GM12872 (cell line): ENCODE results near the gene MYO7B.

Experiments
- TF ChIP-seq, protein P1 (sequence below): IDR thresholded peaks from 3 replicates; pipeline ENCODE4 v1.5.1; 2011; ENCODE audit warnings: low read depth, mild to moderate bottlenecking, low read length, moderate library complexity; ENCODE audit not compliant: insufficient read depth

Gene MYO7B

DNA sequence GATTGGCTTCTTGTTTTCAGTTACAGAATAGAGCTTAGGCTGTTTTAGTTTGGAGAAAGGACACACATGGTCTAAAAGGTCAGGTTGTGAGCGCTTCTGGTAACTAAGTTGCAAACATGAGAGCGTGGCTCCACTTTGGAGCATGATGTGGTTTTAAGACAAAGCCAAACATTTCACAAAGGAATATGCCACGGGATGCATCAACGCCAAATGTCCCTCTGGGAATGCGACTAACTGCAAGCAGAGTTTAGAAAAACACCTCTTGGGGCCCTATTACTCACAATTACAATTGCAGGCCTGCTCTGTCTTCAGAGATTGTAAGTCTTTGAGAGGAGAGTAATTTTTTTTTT lies 25.4 kb downstream of the MYO7B start:
- TF ChIP-seq, protein P1, sequence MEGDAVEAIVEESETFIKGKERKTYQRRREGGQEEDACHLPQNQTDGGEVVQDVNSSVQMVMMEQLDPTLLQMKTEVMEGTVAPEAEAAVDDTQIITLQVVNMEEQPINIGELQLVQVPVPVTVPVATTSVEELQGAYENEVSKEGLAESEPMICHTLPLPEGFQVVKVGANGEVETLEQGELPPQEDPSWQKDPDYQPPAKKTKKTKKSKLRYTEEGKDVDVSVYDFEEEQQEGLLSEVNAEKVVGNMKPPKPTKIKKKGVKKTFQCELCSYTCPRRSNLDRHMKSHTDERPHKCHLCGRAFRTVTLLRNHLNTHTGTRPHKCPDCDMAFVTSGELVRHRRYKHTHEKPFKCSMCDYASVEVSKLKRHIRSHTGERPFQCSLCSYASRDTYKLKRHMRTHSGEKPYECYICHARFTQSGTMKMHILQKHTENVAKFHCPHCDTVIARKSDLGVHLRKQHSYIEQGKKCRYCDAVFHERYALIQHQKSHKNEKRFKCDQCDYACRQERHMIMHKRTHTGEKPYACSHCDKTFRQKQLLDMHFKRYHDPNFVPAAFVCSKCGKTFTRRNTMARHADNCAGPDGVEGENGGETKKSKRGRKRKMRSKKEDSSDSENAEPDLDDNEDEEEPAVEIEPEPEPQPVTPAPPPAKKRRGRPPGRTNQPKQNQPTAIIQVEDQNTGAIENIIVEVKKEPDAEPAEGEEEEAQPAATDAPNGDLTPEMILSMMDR: no peak

DNA sequence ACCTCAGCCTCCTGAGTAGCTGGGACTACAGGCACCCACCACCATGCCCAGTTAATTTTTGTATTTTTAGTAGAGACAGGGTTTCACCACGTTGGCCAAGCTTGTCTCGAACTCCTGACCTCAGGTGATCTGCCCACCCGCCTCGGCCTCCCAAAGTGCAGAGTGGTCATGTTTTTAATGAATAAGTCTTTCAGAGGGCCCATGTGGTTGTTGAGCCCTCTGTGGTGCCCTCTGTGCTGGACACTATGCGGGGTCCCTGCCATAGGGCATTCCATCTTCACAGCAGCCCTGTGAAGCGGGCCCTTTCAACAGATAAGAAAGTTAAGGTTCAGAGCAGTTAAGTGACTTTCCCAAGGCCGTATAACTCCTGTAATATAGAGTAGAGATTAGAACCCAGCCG lies 25.9 kb downstream of the MYO7B start:
- TF ChIP-seq, protein P1: no peak

DNA sequence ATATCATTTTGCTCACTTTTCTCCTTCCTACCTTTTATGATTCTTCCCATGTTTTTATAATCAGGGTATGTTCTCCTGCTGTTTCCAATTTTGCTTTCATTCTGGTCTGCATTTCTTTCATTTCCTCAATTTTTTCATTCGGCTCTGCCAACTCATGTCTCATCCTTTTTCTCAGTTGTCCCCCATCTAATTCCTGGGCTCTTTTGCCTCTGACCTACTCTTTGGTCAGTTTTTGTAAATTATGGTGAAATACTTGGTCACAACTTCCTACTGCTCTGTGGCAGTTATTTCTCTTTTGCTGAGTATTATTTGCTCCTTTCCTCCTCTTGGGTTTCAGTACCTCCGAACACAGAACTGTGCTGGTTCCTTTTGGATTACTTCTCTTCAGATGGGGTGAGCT lies 27.5 kb downstream of the MYO7B start:
- TF ChIP-seq, protein P1: no peak

DNA sequence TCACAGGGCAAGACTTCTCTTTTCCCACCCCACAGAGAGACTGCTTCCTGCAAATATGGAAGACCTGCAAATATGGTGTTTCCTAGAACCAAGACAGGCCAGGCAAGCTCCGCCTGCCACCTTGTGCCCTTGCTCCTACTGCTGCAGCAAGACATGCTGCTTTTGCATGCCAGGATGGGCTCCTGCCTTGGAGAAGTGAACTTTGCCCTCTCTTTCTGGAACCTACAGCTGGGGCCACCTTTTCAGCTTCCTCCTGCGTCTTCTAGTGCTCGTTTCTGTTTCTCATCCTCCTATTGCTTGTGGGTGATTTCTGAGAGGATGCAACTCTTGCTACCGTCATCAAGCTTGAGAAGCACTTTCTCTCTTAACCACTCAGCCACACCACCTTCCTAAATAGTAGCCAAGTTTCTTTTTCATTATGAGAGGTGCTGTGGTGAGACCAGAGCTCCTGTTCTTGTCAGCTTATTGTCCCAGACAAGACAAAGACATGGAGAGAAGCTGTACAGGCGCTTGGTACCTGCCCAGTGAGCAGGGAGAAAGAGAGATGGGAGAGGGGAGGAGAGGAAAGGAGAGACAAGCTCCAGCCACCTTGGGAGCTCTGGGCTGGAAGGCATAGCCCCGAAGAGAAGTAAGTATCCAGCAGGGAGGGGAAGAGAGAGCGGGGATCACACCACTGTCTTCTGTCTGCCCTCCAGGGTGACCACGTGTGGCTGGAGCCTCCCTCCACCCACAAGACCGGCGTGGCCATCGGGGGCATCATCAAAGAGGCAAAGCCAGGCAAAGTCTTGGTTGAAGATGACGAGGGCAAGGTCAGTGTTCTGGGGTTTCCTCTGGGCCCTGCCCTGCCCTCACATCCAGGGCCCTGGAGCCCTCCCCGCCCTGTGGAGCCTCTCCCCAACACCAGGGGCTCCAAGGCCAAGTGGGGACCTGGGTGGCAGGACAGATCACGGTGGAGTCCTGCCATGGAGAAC lies 28.3 kb downstream of the MYO7B start:
- TF ChIP-seq, protein P1: 0 out of 3 replicates have a peak, but pooled peaks have one; percentile 9

DNA sequence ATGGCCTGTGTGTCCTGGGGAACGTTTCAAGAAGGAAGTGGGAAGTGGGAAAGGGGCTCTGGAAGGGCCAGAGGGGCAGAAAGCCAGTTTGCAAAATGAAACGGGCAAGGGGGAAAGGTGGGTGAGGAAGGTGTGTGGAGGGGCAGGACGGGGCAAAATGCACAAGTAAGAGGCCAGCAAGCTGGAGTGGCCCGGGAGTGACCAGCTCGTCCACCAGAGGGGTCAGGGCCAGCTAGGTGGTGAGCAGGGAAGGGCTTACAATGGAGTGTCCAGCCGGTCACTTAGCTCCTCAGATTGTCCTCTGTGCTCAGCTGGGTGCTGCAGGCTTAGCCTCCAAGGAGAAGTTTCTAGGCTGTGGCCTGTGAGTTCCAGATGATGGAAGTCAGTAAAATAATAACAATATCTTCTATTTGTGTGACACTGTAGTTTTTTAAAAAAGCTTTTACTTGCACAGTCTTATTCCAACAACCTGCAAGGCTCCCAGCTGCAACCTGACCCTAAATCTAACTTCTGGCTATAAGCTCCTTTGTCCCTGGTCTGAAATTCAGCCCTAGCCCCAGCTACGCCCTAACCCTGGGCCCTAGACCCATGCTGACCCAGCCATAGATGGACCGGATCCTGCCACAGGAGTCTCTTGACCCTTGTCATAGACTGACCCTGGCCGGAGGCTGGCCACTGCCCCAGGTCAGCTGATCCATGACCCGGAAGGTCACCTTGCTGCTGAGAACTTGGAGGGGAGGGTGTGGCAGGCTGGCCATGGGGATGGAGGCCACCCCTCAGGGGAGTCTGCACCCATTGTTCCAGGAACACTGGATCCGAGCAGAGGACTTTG lies 29.2 kb downstream of the MYO7B start:
- TF ChIP-seq, protein P1: no peak

DNA sequence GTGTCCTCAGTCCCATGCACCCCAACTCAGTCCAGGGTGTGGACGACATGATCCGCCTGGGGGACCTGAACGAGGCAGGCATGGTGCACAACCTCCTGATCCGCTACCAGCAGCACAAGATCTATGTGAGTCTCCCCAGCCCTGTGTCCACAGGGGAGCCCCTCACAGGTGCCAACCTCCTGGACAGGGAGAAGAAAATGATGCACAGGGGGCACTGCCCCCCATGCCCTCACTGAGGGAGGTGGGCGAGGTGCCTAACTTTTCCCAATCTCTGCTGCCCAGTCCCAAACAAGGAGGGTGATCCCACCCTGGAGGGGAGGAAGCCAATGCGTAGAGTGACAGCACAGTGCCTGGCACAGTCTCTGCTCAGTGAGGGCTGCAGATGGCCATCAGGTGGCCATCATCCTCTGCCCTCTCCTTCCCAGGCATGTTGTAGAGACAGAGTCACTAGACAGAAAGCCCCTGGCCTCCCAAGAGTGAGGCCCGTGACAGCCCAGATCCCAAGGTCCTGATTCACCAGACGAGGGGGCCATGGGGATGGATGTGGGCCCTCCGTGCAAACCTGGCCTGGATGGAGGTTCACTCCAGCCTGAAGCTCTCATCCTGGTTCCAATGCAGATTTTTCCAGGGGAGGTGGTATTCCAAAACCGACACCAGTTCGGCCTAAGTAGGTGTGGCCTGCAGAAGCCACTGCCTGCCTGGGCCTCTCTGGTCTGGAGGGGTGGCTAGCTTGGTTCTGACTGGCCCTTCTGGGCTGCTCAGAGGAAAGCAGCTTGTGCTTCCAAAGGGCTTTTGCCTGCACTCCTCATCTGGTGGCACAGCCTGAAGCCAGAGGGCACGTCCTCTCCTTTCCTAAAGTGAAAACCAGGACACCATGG lies 30.0 kb downstream of the MYO7B start:
- TF ChIP-seq, protein P1: no peak

DNA sequence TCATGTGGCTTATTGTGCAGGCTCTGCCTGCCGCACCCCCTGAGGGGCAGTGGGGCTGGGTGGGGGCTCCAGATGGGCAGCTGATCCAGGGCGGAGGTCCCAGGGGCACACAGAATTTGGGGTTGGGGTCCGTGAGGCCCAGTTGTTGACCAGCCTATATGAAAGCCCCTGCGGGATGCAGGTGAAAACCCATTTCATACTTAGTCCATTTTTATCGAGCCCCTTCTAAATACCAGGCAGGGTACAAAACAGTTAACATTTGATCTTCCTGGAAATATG lies 30.6 kb downstream of the MYO7B start:
- TF ChIP-seq, protein P1: no peak
